Measurements from ENCODE around the gene ABCG2.

ABCG2 gene

DNA sequence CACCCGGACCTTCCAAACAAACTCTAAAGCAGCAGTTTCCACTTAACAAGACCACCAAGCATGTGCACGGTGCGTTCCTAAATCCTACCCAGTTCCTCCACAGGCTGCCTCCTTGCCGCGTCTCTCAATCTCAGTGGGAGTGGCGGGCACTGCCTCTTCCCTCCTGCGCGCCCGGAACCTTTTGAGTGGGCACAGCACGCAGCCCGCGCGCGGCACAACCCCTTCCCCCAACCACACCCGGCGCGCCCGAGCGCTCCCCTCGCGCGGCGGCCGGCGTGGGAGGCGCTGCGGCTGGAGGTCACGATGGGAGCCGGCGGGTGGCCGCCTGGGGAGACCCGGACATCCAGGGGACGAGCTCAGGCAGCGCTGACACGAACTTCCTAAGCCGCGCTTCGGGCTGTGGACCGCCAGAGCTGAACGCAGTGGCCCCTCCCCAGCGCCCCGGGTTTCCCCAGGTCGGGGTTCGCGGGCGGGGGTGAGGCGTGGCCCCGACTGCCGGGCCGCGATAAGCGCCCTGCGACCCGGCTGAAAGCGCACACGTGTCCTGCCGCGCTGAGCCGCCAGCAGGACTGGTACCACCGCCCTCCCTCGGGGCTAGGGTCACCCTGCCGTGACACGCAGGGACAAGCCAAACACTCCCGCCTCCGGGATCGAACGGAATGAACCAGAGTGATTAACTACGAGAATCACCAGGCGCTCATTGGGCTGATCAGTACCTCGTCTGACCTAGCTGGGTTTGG is at the start of gene ABCG2:
TSS of gene ABCG2 (minus strand) at position 151 of the 740 bp plus-strand sequence. CDS start 18,644 bp downstream, outside the sequence.
- TF ChIP-seq, protein P1, sequence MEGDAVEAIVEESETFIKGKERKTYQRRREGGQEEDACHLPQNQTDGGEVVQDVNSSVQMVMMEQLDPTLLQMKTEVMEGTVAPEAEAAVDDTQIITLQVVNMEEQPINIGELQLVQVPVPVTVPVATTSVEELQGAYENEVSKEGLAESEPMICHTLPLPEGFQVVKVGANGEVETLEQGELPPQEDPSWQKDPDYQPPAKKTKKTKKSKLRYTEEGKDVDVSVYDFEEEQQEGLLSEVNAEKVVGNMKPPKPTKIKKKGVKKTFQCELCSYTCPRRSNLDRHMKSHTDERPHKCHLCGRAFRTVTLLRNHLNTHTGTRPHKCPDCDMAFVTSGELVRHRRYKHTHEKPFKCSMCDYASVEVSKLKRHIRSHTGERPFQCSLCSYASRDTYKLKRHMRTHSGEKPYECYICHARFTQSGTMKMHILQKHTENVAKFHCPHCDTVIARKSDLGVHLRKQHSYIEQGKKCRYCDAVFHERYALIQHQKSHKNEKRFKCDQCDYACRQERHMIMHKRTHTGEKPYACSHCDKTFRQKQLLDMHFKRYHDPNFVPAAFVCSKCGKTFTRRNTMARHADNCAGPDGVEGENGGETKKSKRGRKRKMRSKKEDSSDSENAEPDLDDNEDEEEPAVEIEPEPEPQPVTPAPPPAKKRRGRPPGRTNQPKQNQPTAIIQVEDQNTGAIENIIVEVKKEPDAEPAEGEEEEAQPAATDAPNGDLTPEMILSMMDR (IDR thresholded peaks at IDR 0.05; ENCODE audit: low read depth, low read length, missing control alignments), result no peak
- DNase-seq (ENCODE audit: low read depth), result no peak
- H3K4me3 ChIP-seq (ENCODE audit: low read depth, low read length), result peak within 1 kb of the TSS; percentile 53

DNA sequence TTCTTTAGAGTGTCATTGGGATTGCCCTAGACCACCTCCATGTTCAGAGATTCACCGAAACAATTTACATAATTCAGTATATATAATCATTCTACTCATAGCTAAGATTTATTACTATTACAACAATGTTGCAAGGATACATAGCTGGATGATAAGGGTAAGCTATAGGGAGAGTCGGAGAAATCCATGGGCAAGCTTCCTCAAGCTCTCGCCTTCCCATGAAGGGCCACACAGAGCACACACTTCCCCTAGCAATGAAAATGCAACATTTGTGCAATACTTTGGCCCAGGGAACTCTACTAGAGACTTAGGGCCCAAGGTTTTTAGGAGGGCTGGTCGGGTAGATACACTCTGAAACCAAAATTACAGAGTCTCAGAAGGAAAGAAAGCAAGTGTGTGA is 49.7 kb upstream of the ABCG2 start:
- TF ChIP-seq, protein P1 (IDR thresholded peaks at IDR 0.05; ENCODE audit: low read depth, low read length, missing control alignments), result no peak
- H3K4me3 ChIP-seq (ENCODE audit: low read depth, low read length), result no peak overlapping the region
- DNase-seq (ENCODE audit: low read depth), result no peak

DNA sequence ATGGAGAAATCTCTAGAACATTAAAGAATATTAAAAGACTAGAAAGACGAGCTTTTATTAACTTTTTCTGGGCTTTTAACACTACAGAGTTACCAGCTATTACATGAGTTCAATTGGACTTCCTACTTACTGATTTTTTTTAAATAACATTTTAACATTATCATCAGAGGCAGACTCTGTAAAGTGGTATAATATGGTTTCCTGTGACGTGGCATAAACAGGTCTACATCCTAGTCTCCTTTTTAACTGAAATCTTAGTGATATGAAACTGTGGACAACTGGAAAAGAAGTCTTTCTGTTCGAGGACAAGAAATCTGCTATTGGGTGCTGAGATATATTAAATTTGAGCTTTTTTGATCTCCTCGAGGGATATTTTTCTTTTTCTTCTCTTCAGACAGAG is 48.7 kb upstream of the ABCG2 start:
- TF ChIP-seq, protein P1 (IDR thresholded peaks at IDR 0.05; ENCODE audit: low read depth, low read length, missing control alignments), result no peak
- H3K4me3 ChIP-seq (ENCODE audit: low read depth, low read length), result no peak overlapping the region

GRCh38 chr4:88204882-88205281 is 46.4 kb upstream of the ABCG2 start:
- DNase-seq (ENCODE audit: low read depth), result no peak
- TF ChIP-seq, protein P1 (IDR thresholded peaks at IDR 0.05; ENCODE audit: low read depth, low read length, missing control alignments), result no peak
- H3K4me3 ChIP-seq (ENCODE audit: low read depth, low read length), result no peak overlapping the region

More for the DNA sequence above, 48.7 kb upstream of the ABCG2 start:
- DNase-seq (ENCODE audit: low read depth), result no peak

GRCh38 chr4:88202443-88202842 is 44.0 kb upstream of the ABCG2 start:
- TF ChIP-seq, protein P1 (IDR thresholded peaks at IDR 0.05; ENCODE audit: low read depth, low read length, missing control alignments), result no peak
- DNase-seq (ENCODE audit: low read depth), result no peak
- no peak overlapping the region for H3K4me3 ChIP-seq (ENCODE audit: low read depth, low read length)

- H3K4me3 ChIP-seq (ENCODE audit: low read depth, low read length), result no peak overlapping the region
- DNase-seq (ENCODE audit: low read depth), result no peak
- TF ChIP-seq, protein P1 (IDR thresholded peaks at IDR 0.05; ENCODE audit: low read depth, low read length, missing control alignments), result no peak
These were observed 41.7 kb upstream of the ABCG2 start for GRCh38 chr4:88200186-88200585.

All from GM12864 (cell line).